ENCODE results near the gene SRRM3.

GRCh38 chr7:76224695-76225094, 23.0 kb downstream of the SRRM3 start:
- TF ChIP-seq CTCF (conservative IDR thresholded peaks at IDR 0.05) = no peak
- no peak for TF ChIP-seq EZH2 (IDR thresholded peaks at IDR 0.05; ENCODE audit: low read depth)

All from PC-9 (cell line).